Measurements from ENCODE around the gene SDC4.

DNA sequence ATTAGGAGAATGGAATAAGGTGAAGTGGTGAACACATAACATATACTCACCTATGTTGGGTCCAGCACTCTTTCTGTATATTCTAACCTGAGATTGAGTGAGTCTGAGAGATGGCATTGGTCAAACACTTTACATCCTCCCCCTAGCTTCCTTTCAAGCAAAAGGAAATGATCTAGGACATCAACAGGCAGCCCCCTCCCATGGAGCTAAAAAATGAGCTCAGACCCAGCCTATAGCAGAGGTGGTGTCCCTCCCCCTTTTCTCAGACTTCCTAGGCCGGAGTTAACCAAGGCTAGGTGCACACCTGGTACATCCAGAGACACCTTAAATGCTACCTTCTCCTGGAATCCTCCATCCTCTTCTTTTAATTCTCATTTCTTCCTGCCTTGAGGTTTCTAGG lies 5.5 kb upstream of the SDC4 start:
- TF ChIP-seq EZH2 (IDR thresholded peaks at IDR 0.05; ENCODE audit: insufficient read depth, poor library complexity, severe bottlenecking) (no peak), EZH2phosphoT487 (IDR thresholded peaks at IDR 0.05; ENCODE audit: insufficient read depth, low read depth) (no peak)
